HEK293 (cell line): ENCODE measurements around the gene RIN2.

ENCODE experiments used
- CTCF ChIA-PET: fragments of 350-600 bp; formaldehyde crosslinking; extraction: SDS; loops from one replicate; lab custom pipeline; 2021; ENCODE audit warnings: antibody characterized with exemption; lab: Yijun Ruan, JAX
- POLR2A ChIA-PET: fragments of 300-600 bp; formaldehyde crosslinking; extraction: SDS; loops from one replicate; lab custom pipeline; 2020; ENCODE audit warnings: antibody characterized with exemption, inconsistent platforms; lab: Yijun Ruan, JAX
- H3K27ac ChIP-seq: fragments of 200-500 bp; sonication (Bioruptor generic); 2 replicates; pipeline ENCODE4 v1.5.1; 2014; ENCODE audit warnings: low read depth, low read length, control low read depth, inconsistent platforms; ENCODE audit errors: extremely low read depth
- H3K36me3 ChIP-seq, 2 experiments: fragments of 200-500 bp in 1 of 2; sonication (Bioruptor generic) in 1 of 2; 1 replicate in 1 of 2; 2 replicates in 1 of 2; pipeline ENCODE4 v1.5.1; 2014 to 2017; ENCODE audit warnings: inconsistent platforms in 2 of 2, low read length in 2 of 2; ENCODE audit not compliant: control insufficient read depth in 2 of 2, insufficient read depth in 1 of 2
- H3K4me1 ChIP-seq: fragments of 200-500 bp; sonication (Bioruptor generic); 2 replicates; pipeline ENCODE4 v1.5.1; 2014; ENCODE audit warnings: mild to moderate bottlenecking, low read length, inconsistent platforms; ENCODE audit not compliant: control insufficient read depth, insufficient read depth
- H3K4me3 ChIP-seq: 2 replicates; pipeline ENCODE4 v1.5.1; 2011; ENCODE audit warnings: low read depth, mild to moderate bottlenecking, control low read depth, low read length, moderate library complexity
- H3K9me3 ChIP-seq: fragments of 200-500 bp; sonication (Bioruptor generic); 2 replicates; pipeline ENCODE4 v1.5.1; 2014; ENCODE audit warnings: low read depth, low read length, inconsistent platforms; ENCODE audit not compliant: control insufficient read depth, insufficient read depth
- FEZF1 ChIP-seq: fragments of 450-650 bp; formaldehyde crosslinking; IDR thresholded peaks from 2 replicates; pipeline ENCODE4 v1.5.1; 2016; ENCODE audit warnings: missing biosample characterization, missing genetic modification characterization
- GFI1B ChIP-seq: fragments of 450-650 bp; formaldehyde crosslinking; IDR thresholded peaks from 2 replicates; pipeline ENCODE4 v1.5.1; 2016; ENCODE audit warnings: missing biosample characterization, missing genetic modification characterization
- KLF1 ChIP-seq: fragments of 450-650 bp; formaldehyde crosslinking; IDR thresholded peaks from 2 replicates; pipeline ENCODE4 v1.5.1; 2016; ENCODE audit warnings: missing biosample characterization, missing genetic modification characterization
- OVOL3 ChIP-seq: fragments of 450-650 bp; formaldehyde crosslinking; IDR thresholded peaks from 2 replicates; pipeline ENCODE4 v1.5.1; 2016; ENCODE audit warnings: missing biosample characterization, missing genetic modification characterization
- SCRT1 ChIP-seq: fragments of 450-650 bp; formaldehyde crosslinking; IDR thresholded peaks from 2 replicates; pipeline ENCODE4 v1.5.1; 2016; ENCODE audit warnings: missing biosample characterization, missing genetic modification characterization, borderline replicate concordance
- WT1 ChIP-seq: fragments of 450-650 bp; formaldehyde crosslinking; IDR thresholded peaks from 2 replicates; pipeline ENCODE4 v1.5.1; 2016; ENCODE audit warnings: missing biosample characterization, missing genetic modification characterization
- ZBTB17 ChIP-seq: fragments of 450-650 bp; formaldehyde crosslinking; IDR thresholded peaks from 2 replicates; pipeline ENCODE4 v1.5.1; 2016; ENCODE audit warnings: missing biosample characterization, missing genetic modification characterization
- ZBTB20 ChIP-seq: fragments of 450-650 bp; formaldehyde crosslinking; IDR thresholded peaks from 2 replicates; pipeline ENCODE4 v1.5.1; 2016; ENCODE audit warnings: missing biosample characterization, missing genetic modification characterization
- ZBTB48 ChIP-seq: fragments of 450-650 bp; formaldehyde crosslinking; IDR thresholded peaks from 2 replicates; pipeline ENCODE4 v1.5.1; 2016; ENCODE audit warnings: missing biosample characterization, missing genetic modification characterization
- ZBTB7A ChIP-seq: fragments of 450-650 bp; formaldehyde crosslinking; IDR thresholded peaks from 2 replicates; pipeline ENCODE4 v1.5.1; 2016; ENCODE audit warnings: low read depth, missing biosample characterization, missing genetic modification characterization
- ZBTB8A ChIP-seq: fragments of 450-650 bp; formaldehyde crosslinking; IDR thresholded peaks from 2 replicates; pipeline ENCODE4 v1.5.1; 2016; ENCODE audit warnings: missing biosample characterization, missing genetic modification characterization
- ZEB2 ChIP-seq: fragments of 450-650 bp; formaldehyde crosslinking; IDR thresholded peaks from 2 replicates; pipeline ENCODE4 v1.5.1; 2016; ENCODE audit warnings: missing biosample characterization, missing genetic modification characterization
- ZNF121 ChIP-seq: fragments of 450-650 bp; formaldehyde crosslinking; IDR thresholded peaks from 2 replicates; pipeline ENCODE4 v1.5.1; 2016; ENCODE audit warnings: missing biosample characterization, missing genetic modification characterization
- ZNF174 ChIP-seq: fragments of 450-650 bp; formaldehyde crosslinking; IDR thresholded peaks from 2 replicates; pipeline ENCODE4 v1.5.0; 2017; ENCODE audit warnings: missing biosample characterization, mild to moderate bottlenecking, missing genetic modification characterization
- ZNF175 ChIP-seq: fragments of 450-650 bp; formaldehyde crosslinking; IDR thresholded peaks from 2 replicates; pipeline ENCODE4 v1.5.1; 2016; ENCODE audit warnings: missing biosample characterization, missing genetic modification characterization
- ZNF19 ChIP-seq: fragments of 450-650 bp; formaldehyde crosslinking; IDR thresholded peaks from 2 replicates; pipeline ENCODE4; 2016; ENCODE audit warnings: missing biosample characterization, missing genetic modification characterization, low read depth
- ZNF558 ChIP-seq: fragments of 450-650 bp; formaldehyde crosslinking; IDR thresholded peaks from 2 replicates; pipeline ENCODE4 v1.5.1; 2016; ENCODE audit warnings: missing biosample characterization, missing genetic modification characterization
- ZNF596 ChIP-seq: fragments of 450-650 bp; IDR thresholded peaks from 2 replicates; pipeline ENCODE4 v1.5.0; 2018; ENCODE audit warnings: missing biosample characterization, mild to moderate bottlenecking, missing genetic modification characterization, moderate library complexity
- ZNF654 ChIP-seq: fragments of 450-650 bp; formaldehyde crosslinking; IDR thresholded peaks from 2 replicates; pipeline ENCODE4 v1.5.1; 2016; ENCODE audit warnings: low read depth, missing biosample characterization, missing genetic modification characterization
- ZNF707 ChIP-seq: fragments of 450-650 bp; formaldehyde crosslinking; IDR thresholded peaks from 2 replicates; pipeline ENCODE4 v1.5.1; 2016; ENCODE audit warnings: missing biosample characterization, missing genetic modification characterization
- ZNF768 ChIP-seq: fragments of 450-650 bp; formaldehyde crosslinking; IDR thresholded peaks from 2 replicates; pipeline ENCODE4 v1.5.1; 2018; ENCODE audit warnings: missing biosample characterization, mild to moderate bottlenecking, missing genetic modification characterization
- ZSCAN16 ChIP-seq: fragments of 450-650 bp; formaldehyde crosslinking; IDR thresholded peaks from 2 replicates; pipeline ENCODE4 v1.5.1; 2016; ENCODE audit warnings: missing biosample characterization, missing genetic modification characterization
- ZXDB ChIP-seq: fragments of 450-650 bp; formaldehyde crosslinking; IDR thresholded peaks from 2 replicates; pipeline ENCODE4 v1.5.1; 2016; ENCODE audit warnings: missing biosample characterization, missing genetic modification characterization
- TF ChIP-seq, protein P1 (sequence below): fragments of 450-650 bp; formaldehyde crosslinking; IDR thresholded peaks from 2 replicates; pipeline ENCODE4 v1.5.1; 2016; ENCODE audit warnings: missing biosample characterization, missing genetic modification characterization
- TF ChIP-seq, protein P2 (sequence below): fragments of 450-650 bp; formaldehyde crosslinking; IDR thresholded peaks from 2 replicates; pipeline ENCODE4 v1.5.1; 2016; ENCODE audit warnings: missing biosample characterization, missing genetic modification characterization
- TF ChIP-seq, protein P3 (sequence below): fragments of 450-650 bp; formaldehyde crosslinking; IDR thresholded peaks from 2 replicates; pipeline ENCODE4 v1.5.1; 2016; ENCODE audit warnings: missing biosample characterization, missing genetic modification characterization
- TF ChIP-seq, protein P4 (sequence below): IDR thresholded peaks from 2 replicates; pipeline ENCODE4 v1.6.1; 2011; ENCODE audit warnings: mild to moderate bottlenecking, low read depth, low read length, borderline replicate concordance
- TF ChIP-seq, protein P5 (sequence below): fragments of 450-650 bp; formaldehyde crosslinking; IDR thresholded peaks from 2 replicates; pipeline ENCODE4 v1.5.1; 2016; ENCODE audit warnings: missing biosample characterization, missing genetic modification characterization, low read depth
- TF ChIP-seq, protein P6 (sequence below): fragments of 450-650 bp; formaldehyde crosslinking; IDR thresholded peaks from 2 replicates; pipeline ENCODE4 v1.5.1; 2017; ENCODE audit warnings: missing biosample characterization, mild to moderate bottlenecking, missing genetic modification characterization, moderate library complexity

RIN2 gene

DNA sequence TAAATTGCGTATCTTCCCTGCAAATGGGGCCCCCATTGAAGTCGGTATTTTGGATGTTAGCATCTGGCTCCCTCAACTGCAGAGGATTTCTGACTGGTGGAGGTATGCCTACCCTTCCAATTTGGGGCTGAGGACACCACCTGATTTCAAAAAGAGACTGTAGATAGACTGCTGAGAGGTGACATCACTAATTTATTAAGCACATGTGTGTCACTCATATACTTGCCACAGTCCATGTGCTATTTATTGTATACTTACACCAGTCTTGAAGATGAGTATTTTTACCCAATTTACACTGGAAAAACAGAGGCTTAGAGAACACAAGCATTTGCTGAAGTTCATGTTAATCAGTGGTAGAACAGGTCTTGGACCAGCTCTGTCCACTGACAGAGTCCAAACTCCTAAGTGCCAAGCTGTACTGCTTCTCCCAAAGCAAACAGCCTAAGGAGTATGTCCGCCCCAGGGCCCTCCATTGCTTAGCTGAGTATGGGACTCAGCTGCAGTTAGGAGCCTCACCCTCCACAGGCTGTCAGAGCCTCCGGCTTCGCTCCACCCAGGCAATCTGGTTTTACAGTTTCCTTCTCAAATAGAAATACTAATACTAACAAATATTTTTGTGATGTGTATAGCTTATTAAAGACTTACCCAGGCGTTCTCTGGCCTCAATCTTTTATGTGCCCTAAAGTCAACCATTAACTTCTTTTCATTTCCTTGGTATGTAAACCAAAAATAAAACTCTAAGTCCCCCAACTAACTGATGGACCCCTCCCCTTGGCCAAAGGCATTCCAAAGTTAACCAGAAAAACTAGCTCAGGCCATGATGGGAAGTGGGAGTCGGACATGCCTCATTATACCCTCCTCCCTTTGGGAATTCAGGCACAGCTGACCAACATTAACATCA lies 17.5 kb downstream of the RIN2 start (continued):
- TF ChIP-seq, protein P1, sequence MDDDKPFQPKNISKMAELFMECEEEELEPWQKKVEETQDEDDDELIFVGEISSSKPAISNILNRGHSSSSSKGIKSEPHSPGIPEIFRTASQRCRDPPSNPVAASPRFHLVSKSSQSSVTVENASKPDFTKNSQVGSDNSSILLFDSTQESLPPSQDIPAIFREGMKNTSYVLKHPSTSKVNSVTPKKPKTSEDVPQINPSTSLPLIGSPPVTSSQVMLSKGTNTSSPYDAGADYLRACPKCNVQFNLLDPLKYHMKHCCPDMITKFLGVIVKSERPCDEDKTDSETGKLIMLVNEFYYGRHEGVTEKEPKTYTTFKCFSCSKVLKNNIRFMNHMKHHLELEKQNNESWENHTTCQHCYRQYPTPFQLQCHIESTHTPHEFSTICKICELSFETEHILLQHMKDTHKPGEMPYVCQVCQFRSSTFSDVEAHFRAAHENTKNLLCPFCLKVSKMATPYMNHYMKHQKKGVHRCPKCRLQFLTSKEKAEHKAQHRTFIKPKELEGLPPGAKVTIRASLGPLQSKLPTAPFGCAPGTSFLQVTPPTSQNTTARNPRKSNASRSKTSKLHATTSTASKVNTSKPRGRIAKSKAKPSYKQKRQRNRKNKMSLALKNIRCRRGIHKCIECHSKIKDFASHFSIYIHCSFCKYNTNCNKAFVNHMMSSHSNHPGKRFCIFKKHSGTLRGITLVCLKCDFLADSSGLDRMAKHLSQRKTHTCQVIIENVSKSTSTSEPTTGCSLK (tag by site-specific recombination) = no peak
- no peak for TF ChIP-seq ZNF596 (tag by site-specific recombination)
- TF ChIP-seq GFI1B = no peak
- TF ChIP-seq ZBTB7A (tag by site-specific recombination) = no peak
- TF ChIP-seq, protein P2, sequence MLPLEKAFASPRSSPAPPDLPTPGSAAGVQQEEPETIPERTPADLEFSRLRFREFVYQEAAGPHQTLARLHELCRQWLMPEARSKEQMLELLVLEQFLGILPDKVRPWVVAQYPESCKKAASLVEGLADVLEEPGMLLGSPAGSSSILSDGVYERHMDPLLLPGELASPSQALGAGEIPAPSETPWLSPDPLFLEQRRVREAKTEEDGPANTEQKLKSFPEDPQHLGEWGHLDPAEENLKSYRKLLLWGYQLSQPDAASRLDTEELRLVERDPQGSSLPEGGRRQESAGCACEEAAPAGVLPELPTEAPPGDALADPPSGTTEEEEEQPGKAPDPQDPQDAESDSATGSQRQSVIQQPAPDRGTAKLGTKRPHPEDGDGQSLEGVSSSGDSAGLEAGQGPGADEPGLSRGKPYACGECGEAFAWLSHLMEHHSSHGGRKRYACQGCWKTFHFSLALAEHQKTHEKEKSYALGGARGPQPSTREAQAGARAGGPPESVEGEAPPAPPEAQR (tag by site-specific recombination) = no peak
- no peak for TF ChIP-seq ZBTB17 (tag by site-specific recombination)
- TF ChIP-seq, protein P3, sequence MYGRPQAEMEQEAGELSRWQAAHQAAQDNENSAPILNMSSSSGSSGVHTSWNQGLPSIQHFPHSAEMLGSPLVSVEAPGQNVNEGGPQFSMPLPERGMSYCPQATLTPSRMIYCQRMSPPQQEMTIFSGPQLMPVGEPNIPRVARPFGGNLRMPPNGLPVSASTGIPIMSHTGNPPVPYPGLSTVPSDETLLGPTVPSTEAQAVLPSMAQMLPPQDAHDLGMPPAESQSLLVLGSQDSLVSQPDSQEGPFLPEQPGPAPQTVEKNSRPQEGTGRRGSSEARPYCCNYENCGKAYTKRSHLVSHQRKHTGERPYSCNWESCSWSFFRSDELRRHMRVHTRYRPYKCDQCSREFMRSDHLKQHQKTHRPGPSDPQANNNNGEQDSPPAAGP = no peak
- no peak for TF ChIP-seq ZNF768 (tag by site-specific recombination)
- no peak for TF ChIP-seq ZNF19
- TF ChIP-seq, protein P4, sequence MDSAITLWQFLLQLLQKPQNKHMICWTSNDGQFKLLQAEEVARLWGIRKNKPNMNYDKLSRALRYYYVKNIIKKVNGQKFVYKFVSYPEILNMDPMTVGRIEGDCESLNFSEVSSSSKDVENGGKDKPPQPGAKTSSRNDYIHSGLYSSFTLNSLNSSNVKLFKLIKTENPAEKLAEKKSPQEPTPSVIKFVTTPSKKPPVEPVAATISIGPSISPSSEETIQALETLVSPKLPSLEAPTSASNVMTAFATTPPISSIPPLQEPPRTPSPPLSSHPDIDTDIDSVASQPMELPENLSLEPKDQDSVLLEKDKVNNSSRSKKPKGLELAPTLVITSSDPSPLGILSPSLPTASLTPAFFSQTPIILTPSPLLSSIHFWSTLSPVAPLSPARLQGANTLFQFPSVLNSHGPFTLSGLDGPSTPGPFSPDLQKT = no peak
- TF ChIP-seq ZBTB8A (tag by site-specific recombination) = no peak

DNA sequence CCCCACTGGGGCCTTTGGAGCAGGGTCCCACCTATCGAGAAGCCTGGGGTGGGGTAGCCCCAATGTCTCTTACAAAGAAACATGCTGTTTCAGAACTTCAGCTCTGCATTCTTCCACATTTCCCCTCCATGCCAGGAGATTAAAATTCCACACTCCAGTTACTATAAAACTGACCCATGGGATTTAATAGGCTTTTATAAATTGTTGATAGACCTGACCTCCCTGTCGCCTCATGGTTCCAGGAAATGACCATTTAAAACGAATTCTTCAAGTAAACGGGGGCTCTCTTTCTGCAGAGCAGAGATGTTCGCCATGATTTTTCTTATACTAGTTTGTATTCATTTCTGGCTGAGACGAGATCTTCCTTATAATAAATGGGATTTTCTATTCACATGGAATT lies 19.3 kb downstream of the RIN2 start:
- no peak overlapping the region for H3K27ac ChIP-seq
- no peak overlapping the region for H3K4me3 ChIP-seq
- ChIA-PET POLR2A (no interaction called here), CTCF (no interaction called here)
- H3K4me1 ChIP-seq = no peaks in the 10 kb centered on the region
- H3K9me3 ChIP-seq = no peaks in the 10 kb centered on the region
- no peaks in the 10 kb centered on the region for H3K36me3 ChIP-seq
- TF ChIP-seq ZBTB20 (no peak), ZNF654 (tag by site-specific recombination) (no peak), ZNF558 (no peak), ZNF121 (no peak), ZBTB48 (no peak), ZEB2 (tag by site-specific recombination) (no peak), ZXDB (tag by site-specific recombination) (no peak), FEZF1 (no peak), ZSCAN16 (tag by site-specific recombination) (no peak), ZNF175 (tag by site-specific recombination) (no peak), SCRT1 (tag by site-specific recombination) (no peak), OVOL3 (tag by site-specific recombination) (no peak), WT1 (no peak), KLF1 (tag by site-specific recombination) (no peak), ZNF707 (tag by site-specific recombination) (no peak), ZBTB8A (tag by site-specific recombination) (no peak), ZNF174 (tag by site-specific recombination) (no peak)
- TF ChIP-seq, protein P5, sequence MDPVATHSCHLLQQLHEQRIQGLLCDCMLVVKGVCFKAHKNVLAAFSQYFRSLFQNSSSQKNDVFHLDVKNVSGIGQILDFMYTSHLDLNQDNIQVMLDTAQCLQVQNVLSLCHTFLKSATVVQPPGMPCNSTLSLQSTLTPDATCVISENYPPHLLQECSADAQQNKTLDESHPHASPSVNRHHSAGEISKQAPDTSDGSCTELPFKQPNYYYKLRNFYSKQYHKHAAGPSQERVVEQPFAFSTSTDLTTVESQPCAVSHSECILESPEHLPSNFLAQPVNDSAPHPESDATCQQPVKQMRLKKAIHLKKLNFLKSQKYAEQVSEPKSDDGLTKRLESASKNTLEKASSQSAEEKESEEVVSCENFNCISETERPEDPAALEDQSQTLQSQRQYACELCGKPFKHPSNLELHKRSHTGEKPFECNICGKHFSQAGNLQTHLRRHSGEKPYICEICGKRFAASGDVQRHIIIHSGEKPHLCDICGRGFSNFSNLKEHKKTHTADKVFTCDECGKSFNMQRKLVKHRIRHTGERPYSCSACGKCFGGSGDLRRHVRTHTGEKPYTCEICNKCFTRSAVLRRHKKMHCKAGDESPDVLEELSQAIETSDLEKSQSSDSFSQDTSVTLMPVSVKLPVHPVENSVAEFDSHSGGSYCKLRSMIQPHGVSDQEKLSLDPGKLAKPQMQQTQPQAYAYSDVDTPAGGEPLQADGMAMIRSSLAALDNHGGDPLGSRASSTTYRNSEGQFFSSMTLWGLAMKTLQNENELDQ = no peak
- TF ChIP-seq, protein P6, sequence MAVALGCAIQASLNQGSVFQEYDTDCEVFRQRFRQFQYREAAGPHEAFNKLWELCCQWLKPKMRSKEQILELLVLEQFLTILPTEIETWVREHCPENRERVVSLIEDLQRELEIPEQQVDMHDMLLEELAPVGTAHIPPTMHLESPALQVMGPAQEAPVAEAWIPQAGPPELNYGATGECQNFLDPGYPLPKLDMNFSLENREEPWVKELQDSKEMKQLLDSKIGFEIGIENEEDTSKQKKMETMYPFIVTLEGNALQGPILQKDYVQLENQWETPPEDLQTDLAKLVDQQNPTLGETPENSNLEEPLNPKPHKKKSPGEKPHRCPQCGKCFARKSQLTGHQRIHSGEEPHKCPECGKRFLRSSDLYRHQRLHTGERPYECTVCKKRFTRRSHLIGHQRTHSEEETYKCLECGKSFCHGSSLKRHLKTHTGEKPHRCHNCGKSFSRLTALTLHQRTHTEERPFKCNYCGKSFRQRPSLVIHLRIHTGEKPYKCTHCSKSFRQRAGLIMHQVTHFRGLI = no peak
